HG03439 (cell line): ENCODE results near the gene FAAP20.
"Not testable (repeated sequence)": the region's sequence is repeated elsewhere in the genome, so short reads cannot be mapped to it uniquely, and the experiment has no call there.

Source experiments
- ATAC-seq: cut with Tn5 transposase; IDR thresholded peaks from one replicate; pipeline ENCODE4 v1.9.1; 2021; ENCODE audit warnings: mild to moderate bottlenecking, moderate library complexity; ENCODE audit not compliant: unreplicated experiment

Gene FAAP20

DNA sequence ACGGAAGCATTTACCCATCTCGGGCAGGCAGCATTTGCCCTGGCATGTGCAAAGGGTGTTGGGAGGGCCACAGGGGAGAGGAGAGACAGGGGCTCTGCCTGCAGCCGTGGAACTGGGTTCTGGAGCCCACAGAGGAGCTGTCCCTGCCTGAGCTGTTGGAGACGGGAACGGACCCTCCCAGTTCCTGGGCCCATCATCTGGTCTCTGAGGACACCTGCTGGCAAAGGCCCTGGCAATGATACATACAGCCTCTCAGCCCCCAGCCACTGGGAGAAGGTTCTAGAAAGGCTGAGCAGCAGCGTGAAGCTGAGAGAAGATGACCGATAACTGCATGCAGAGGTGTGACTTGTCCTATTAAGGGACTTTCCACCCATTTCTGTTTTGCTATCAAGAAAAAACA lies 31.4 kb downstream of the FAAP20 start:
- no peak for ATAC-seq

DNA sequence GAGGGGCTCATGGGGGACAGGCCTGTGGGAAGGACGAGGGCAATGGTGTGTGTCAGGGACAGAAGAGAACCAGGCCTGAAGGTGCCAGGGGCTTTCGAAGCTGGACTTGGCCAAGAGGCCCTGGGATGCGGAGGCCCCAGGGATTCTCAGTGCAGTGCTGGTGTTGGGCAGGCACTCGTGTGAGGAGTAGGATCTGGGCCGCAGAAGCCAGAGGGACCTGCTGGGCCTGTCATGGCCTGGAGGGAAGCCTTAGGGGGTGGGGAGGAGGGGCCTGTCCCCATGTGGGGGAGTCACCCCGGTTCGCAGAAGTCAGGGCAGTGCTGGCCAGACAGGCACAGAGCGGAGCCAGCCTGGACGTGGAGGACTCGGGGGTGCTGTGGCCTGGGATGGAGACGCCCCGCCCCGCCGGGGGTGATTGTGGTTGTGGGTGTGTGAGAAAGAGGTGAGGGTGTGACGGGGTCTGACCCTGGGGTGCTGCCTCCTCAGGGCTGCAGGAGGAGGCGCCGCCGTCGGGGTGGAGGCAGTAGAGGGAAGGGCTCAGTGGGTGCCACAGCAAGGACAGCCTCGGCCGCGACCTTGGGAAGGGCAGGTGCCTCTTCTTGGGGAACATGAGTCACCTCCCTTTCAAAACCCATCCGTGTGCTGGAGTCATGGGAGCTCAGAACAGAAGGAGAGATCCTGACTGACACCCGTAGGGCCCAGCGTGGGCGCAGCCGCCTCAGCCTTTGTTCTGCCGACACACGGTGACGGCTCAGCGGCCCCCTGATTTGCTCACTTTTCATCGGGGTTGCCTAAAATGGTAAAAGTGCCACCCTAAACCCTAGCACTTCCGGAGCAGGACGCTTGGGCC lies 33.9 kb downstream of the FAAP20 start:
- no peak for ATAC-seq

DNA sequence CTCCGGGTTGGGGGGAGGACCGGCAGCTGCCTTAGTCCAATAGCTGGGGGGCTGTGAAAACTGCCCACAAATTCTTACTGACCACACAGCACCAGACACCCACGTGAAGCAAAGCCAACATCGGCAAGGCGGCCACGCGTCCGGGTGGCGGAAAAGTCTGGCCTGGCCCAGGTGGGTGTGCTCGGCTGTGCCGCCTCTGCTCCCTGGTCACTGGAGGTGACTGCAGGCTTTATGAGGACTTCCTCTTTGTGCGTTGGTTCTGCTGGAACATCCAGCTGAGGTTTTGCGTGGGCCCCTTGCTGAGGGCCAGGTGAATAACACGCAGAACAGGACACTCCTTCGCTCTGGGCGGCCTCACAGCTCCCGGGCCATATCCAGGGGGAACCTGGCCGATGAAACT lies 35.4 kb downstream of the FAAP20 start:
- ATAC-seq, result no peak

DNA sequence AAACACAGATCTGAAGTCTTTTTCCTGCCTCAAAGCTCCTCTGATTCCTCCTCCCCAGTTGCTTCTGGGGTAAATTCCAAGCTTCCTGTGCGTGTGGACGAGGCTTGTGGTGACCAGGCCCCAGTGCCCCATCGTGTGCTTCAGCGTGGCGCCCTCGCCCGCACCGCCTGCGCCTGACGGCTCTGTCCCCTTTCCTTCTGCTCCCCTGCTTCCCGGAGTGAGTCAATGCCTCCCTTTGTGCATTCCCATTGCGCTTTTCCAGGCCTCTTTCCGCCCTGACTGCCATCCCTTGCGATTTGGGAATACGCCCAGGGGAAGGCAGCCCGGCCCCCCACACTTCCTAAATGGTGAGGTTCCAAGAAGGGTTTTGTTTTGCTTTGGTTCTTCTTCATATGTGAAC lies 36.3 kb downstream of the FAAP20 start:
- no peak for ATAC-seq

DNA sequence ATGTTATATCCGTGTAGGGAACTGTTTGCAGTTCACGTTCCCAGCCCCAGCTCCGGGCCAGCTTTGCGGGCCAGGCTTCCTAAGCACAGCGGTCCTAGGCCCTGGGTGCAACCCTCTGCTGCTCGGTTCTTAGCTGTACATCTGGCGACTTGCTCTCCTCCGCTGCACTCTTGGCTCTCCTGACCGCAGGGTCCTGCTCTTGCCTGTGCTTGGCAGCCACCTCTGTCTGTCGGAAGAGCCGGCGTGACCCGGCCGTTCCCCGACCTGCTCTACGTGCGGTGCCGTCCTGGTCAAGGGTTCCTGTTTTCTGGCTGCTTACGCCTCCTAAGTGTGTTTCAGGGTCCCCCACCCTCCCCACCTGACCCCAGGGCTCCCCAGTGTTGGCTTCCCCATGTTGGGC lies 36.7 kb downstream of the FAAP20 start:
- ATAC-seq, result no peak

DNA sequence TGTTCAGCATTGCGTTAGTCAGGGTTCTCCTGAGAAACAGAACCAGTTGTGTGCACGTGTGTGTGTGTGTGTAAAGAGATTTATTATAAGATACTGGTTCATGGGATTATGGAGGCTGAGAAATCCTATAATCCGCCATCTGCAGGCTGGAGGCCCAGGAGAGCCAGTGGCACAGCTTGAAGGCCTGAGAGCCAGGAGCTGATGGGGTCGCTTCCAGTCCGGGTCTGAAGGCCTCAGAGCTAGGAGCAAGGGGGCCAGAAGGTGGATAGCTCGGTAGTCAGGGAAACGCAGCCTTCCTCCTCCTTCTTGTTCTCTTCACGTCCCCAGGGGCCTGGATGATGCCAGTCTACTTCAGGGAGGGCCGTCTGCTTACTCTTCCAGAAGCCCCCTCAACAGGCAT lies 37.7 kb downstream of the FAAP20 start:
- no peak for ATAC-seq

DNA sequence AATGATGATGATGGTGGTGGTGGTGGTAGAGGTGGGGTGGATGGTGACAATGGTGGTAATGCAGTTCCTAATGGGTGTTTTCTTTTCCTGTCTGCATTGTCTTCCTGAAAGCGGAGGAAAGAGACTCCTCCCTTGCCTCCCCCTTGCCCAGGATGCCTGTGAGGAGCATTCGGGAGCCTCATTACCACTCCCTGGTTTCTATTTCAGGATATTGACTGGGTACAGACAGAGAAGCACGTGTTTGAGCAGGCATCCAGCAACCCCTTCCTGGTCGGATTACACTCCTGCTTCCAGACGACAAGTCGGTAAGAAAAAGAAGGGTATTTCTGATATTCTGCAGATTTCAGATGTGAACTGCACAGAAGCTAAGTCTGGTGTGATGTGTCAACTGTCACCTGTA lies 38.8 kb downstream of the FAAP20 start:
- ATAC-seq, result no peak

DNA sequence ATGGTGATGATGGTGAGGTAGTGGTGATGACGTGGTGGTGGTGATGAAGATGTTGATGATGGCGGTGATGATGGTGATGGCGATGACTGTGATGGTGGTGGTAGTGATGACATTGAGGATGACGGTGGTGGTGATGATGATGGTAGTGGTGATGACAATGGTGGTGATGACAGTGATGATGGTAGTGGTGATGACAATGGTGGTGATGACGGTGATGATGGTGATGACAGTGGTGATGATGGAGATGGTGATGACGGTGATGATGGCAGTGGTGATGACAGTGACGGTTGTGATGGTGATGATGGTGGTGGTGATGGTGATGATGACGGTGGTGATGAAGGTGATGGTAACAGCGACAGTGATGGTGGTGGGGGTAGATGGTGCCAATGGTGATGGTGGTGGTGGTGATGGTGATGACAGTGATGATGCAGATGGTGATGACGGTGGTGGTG lies 39.4 kb downstream of the FAAP20 start:
- no peak for ATAC-seq

DNA sequence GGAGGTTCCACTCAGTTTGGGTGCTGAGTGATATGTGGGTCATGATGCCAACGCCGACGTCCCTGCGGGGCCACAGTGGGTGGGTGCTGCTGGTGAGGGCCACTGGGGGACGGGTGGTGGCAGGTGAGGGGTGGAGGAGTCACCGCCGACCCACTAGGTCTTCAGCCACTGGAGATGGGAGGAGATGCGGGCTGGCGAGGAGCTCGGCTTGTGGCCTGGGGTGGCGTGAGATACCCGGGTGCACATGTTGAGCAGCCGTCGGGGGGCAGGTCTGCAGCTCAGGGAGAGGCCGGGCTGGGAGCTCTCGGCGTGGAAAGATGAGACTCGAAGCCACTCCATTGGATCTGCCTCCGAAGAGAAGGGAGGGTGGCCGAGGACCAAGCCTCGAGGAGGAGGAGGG lies 40.5 kb downstream of the FAAP20 start:
- ATAC-seq, result no peak

DNA sequence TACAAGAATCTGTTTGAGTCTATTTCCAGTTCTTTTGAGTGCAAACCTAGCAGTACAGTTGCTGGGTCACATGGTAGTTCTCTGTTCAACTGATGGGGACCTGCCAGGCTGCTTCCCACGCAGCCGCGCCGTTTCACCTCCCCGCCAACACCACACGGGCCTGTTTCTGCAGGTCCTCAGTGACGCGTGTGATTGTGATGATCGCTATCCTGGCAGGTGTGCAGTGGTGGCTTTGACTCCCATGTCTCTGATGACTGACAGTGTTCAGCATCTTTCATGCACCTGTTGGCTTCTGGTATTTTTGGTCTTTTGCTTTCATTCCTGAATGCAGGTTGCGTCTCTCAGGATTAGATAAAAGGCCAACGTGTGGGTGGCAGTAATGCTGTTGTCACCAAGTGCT lies 41.6 kb downstream of the FAAP20 start:
- ATAC-seq, result no peak

DNA sequence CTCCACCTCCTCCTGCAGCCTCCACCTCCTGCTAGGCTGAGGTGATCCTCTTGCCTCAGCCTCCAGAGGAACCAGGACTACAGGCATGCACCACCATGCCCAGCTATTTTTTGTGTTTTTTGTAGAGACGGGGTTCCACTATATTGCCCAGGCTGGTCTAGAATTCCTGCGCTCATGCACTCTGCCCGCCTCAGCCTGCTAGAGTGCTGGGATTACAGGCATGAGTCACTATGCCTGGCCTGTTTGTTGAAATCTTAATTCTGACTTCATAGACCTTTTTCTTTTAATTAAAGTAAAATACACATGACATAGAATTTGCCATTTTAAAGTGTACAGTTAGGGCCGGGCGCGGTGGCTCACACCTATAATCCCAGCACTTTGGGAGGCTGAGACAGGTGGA lies 42.7 kb downstream of the FAAP20 start:
- ATAC-seq, result no peak

DNA sequence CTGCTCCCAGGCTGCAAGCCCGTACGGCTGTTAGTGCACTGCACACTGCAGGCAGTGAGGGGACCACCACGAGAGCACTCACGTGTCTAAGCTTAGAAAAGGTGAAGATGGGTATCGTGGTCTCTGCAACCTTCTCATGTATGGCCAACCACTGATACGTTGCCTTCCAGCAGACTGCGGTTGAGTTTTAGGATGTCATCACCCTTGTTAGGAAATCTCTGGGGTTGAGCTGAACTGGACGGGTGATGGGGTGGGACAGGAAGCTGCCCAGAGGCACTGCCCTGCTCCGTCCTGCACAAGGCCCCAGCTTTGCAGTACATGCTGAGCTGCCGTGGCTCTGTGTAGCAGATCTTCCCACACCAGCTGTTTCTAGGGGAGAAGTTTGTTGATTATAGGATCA lies 43.3 kb downstream of the FAAP20 start:
- no peak for ATAC-seq

DNA sequence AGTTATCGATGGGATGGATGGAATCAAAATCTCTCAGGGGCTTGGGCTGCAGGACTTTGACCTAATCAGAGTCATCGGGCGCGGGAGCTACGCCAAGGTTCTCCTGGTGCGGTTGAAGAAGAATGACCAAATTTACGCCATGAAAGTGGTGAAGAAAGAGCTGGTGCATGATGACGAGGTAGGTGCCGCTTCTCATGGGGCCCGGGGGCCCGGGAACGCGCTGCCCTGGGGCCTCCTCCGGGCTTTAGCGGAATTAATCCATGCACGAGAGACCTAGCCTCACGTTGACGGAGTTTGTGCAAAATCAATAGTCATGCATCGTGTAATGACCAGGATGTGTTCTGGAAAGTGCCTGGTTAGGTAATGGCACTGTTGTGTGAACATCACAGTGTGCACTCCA lies 43.8 kb downstream of the FAAP20 start:
- no peak for ATAC-seq

DNA sequence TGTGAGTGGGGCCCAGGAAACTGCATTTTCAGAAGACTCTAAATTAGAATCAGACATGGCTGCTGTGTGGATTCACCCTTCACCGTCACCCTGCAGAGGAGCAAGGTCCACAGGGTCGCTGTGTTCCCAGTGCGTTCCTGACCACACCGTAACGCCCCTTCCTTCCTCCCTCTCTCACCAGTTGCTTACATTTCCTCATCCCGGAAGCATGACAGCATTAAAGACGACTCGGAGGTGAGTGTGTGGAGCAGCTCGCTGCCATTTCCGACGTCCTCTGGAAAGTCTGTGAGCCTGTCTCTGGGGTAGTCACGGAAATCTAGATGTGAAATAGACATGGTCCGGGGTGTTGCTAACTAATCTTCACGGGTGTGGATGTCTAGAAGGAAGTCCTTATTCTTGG lies 45.9 kb downstream of the FAAP20 start:
- ATAC-seq, result no peak

DNA sequence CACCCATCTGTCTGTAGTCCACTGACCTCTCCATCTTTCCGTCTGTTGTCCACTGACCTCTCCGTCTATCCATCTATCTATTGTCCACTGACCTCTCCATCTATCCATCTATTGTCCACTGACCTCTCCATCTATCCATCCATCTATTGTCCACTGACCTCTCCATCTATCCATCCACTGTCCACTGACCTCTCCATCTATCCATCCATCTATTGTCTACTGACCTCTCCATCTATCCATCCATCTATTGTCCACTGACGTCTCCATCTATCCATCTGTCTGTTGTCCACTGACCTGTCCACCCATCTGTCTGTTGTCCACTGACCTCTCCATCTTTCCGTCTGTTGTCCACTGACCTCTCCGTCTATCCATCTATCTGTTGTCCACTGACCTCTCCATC lies 46.7 kb downstream of the FAAP20 start:
- not testable (repeated sequence) for ATAC-seq

DNA sequence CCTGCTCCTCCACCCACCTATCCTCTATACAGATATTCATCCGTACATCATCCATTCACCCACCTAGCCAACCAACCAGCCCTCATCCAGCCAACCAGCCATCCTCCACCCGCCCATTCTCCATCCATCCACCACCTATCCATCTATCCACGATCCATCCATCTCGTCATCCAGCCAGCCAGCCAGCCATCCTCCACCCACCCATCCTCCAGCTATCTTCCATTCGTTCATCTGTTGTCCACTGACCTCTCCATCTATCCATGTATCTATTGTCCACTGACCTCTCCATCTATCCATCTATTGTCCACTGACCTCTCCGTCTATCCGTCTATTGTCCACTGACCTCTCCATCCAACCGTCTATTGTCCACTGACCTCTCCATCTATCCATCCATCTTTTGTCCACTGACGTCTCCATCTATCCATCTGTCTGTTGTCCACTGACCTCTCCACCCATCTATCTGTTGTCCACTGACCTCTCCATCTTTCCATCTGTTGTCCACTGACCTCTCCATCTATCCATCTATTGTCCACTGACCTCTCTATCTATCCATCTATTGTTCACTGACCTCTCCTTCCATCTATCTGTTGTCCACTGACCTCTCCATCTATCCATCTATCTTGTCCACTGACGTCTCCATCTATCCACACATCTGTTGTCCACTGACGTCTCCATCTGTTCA lies 47.6 kb downstream of the FAAP20 start:
- no peak for ATAC-seq

DNA sequence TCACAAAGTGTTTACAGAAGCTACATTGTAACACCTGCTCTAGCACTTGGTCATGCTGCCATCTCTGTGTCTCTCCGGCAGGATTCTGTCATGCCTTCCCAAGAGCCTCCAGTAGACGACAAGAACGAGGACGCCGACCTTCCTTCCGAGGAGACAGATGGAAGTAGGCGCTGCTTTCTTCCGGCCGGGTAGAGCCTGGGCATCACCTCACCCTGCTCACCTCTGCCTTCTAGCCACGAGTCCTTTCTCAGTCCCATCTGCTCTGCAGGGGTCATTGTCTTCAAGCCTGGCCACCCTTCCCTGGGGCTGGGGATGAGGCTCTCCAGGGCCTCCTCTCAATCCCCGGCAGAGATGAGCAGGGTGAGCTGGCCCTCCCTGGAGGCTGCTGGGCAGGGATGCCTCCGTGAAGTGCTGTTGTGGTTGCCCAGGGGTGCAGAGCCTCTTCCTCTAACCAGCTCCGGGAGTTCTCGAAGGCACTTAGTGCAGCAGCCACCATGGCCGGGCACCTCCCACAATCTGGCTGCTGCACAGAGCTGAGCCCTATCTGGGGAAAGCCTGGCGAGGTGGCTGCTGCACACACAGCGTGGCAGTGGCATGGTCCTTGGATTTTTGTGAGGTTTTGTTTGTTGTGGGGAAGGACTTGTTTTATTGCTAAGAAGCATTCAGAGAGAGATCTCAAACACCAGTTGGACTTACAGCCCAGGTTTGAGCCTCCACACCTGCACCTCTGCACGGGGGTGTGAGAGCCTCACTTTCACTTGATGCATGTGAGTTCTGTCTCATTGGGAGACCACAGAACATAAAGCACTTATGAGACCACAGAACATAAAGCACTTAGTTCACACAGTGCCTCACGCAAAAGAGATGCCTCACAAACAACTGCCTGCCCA lies 48.4 kb downstream of the FAAP20 start:
- no peak for ATAC-seq

DNA sequence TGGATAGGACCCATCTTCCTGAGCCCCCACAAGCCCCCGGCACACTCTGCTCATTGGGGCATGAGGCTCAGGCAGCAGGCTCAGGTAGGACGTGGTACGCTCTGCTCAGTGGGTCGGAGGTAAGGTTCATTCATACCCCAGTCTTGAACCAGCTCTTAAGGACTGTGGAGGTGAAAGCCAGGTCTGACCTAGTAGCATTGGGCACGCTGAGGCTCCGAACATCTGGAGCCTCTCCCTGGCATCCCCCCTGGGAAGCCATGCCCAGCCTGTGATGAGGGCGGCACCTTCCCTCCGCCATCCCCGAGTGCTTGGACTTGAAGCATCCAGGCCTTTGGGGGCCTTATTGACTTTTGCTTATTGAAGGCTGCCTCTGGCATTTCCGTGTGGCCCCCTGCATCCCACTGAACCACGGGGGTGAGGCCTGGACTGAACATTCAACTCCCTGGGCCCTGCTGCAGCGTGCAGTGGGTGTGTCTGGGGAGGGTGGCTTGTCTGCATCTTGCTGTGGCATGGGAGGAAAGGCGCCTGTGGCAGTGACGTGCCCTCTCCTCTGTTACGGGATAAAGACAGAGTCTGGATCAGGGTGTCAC lies 50.0 kb downstream of the FAAP20 start:
- no peak for ATAC-seq

DNA sequence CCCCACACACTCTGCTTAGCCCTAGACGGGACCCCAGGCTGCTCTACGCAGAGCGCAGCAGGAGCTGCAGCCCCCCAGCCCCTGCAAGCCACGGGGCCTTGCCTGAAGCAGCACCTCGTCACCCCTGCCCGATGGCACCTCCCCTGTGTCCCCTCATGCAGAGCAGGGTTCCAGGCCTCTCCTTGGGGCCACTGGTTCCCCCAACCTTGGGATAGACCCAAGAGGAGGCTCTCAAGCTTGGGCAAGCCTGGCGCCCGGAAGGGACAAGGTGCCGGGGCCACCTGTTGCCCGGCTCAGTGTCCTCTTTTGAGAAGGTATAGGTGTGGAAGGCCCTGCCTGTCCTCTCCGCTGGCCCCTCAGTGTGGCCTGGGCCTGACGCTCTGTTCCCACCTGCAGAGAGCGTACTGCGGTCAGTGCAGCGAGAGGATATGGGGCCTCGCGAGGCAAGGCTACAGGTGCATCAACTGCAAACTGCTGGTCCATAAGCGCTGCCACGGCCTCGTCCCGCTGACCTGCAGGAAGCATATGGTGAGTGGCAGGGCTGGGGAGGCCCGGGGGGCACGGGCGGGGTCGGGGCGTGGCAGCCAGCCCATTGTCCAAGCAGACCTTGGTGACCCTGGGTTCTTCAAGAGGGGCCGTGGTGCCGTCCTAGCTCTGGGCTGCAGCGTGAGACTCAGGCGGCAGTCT lies 50.6 kb downstream of the FAAP20 start:
- ATAC-seq, result no peak

DNA sequence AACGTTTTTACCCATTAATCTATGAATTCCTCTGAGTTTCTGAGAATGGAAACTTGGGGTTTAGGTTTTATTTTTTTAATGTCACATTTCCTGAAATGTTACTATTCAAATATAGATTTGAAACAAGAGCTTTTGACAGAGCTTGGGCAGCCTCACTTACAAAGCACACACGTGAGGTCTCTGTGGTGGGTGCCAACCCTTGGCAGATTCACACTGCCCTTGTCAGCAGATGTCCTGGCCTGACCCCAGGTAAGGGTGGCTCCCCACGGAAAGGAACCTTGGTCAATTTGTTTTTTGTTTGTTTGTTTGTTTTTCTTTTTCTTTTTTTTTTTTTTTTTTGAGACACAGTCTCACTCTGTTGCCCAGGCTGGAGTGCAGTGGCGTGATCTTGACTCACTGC lies 53.5 kb downstream of the FAAP20 start:
- no peak for ATAC-seq
